GM19467 (cell line): Measurements from ENCODE around the gene COMMD1.
"Not testable (repeated sequence)": the region's sequence is repeated elsewhere in the genome, so short reads cannot be mapped to it uniquely, and the experiment has no call there.

Experiments used
- ATAC-seq: cut with Tn5 transposase; IDR thresholded peaks from one replicate; pipeline ENCODE4 v1.9.1; 2021; ENCODE audit warnings: mild to moderate bottlenecking, moderate library complexity; ENCODE audit not compliant: unreplicated experiment

Gene COMMD1

DNA sequence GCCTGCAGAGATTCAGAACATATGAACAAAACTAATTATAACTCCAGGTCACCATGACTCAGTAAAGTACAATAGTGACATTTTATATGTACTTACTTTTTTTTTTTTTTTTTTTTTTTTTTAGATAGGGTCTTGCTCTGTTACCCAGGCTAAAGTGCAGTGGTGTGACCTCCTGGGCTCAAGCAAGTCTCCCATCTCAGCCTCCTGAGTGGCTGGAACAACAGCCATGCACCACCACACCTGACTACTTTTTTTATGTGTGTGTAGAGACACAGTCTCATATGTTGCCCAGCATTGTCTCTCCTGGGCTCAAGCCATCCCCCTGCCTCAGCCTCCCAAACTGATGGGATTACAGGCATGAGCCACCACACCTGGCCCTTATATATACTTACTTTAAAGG, 159.8 kb downstream of the COMMD1 start:
- no peak for ATAC-seq

DNA sequence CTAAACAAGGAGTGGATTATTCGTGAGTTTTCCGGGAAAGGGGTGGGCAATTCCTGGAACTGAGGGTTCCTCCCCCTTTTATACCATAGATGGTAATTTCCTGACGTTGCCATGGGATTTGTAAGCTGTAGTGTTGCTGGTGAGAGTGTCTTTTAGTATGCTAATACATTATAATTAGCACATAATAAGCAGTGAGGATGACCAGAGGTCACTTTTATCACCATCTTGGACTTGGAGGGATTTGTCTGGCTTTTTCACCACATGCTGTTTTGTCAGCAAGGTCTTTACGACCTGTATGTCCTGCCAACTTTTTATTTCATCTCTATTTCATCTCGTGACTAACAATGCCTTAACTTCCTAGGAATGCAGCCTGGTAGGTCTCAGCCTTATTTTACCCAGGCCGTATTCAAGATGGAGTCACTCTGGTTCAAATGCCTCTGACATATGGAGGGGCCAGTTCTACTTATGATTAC, 165.7 kb downstream of the COMMD1 start:
- ATAC-seq: no peak

- no peak for ATAC-seq
These were observed 166.5 kb downstream of the COMMD1 start for GRCh38 chr2:62071760-62072680.

DNA sequence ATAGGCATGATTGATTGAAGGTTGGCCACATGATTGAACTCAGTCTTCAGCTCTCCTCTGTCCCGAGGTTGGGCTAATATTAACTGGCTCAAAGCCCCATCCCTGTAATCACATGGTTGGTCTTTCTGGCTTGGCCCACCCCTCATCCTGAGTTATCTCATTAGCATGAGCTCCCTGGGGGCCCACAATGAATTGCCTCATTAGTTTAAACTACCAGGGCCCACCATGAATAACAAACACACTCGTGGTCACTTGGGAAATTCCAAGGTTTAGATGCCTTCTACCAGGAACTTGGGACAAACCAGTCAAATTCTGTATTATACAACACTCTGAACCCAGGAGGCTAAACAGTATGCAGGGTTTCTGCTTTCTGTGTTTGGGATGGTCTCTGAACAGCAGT, 168.8 kb downstream of the COMMD1 start:
- ATAC-seq: no peak

DNA sequence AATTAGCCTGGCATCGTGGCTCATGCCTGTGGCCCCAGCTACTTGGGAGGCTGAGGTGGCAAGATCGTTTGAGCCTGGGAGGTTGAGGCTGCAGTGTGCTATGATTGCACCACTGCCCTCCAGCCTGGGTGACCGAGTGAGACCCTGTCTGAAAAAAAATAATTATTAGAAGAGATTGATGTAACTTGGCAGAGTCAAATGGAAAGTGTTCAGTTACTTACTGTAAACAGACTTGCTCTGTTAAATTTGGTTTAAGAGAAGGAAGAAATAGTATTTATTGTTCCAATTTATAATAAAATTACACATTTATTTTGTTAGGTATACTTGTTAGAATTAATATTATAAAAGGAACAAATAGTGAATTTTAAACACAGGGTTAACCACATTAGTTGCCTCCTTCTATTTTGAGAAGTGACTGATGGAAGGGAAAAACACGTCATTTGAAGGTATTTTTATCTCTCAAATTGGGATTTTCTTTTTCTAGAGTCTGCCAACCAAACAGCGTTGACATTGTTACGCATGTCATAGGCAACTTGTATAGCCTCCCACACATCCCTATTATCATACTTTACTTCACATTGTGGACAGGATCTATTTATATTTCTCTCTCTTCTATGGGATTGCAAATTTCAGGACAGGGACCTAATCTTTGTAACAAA, 171.6 kb downstream of the COMMD1 start:
- no peak for ATAC-seq

DNA sequence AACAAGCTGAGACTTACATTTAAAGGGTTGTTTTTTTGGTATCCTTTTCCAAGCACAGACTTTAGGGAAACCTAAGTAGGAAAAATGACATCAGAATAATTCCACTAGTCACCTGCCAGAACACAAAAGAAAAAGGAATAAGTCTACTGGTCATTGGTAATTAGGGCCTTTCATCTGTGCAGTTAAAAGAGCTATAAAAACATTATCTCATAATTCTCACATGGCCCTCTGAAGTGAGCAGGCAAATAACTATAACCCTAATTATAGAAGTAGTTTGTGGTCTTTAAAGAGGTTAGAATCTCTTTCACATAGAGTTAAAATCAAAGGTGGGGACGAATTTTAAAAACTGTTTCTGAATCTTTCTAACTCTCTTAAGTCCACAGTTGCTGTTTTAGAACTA, 179.3 kb downstream of the COMMD1 start:
- no peak for ATAC-seq

DNA sequence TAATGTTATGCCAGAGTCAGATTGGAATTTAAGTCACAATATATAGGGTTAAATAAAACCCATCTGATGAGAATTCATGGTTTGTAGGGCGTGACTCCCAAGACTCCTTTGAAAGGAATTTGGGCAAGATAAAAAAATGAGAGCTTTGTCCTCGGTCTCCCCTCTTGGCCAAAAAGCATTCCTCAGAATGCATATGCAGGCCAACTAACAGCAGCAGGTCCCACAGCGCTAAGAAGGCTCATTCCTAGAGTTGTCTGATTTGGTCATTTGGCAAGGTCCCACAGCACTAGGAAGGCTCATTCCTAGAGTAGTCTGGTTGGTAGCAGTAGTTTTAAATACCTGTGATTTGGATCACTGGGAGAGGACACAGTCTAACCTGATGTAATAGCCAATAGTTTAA, 184.2 kb downstream of the COMMD1 start:
- ATAC-seq: no peak

GRCh38 chr2:62091471-62091870, 186.0 kb downstream of the COMMD1 start:
- no peak for ATAC-seq

- ATAC-seq: no peak
These were observed 193.6 kb downstream of the COMMD1 start for GRCh38 chr2:62099050-62099449.

- peak; percentile 82 for ATAC-seq
These were observed 194.2 kb downstream of the COMMD1 start for GRCh38 chr2:62099523-62100175.

GRCh38 chr2:62101886-62102285, 196.4 kb downstream of the COMMD1 start:
- no peak for ATAC-seq

DNA sequence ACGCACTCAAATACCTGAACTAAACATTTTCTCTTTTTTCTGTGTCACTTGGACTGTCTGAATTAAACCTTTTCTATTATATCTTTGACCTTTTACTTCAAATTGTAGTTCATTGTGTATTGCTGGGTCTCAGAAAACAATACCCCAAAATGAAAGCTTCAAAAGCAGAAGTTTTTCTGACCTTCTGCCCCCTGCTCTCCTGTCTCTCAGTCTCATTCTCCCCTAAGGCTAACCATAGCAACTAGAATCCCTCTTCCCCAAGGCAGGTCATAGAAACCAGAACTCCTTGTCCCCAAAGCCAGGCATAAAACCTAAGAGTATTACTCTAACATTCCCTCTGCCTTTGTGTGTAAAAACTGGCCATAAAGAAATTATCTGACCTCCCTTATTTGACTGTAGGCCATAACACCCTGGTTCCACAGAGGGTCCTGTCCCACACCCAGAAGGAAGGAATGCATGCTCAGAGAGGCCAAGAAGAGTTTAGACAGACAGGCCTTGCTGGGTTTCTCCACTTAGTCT, 197.0 kb downstream of the COMMD1 start:
- no peak for ATAC-seq

GRCh38 chr2:62109554-62109953, 204.1 kb downstream of the COMMD1 start:
- ATAC-seq: no peak

DNA sequence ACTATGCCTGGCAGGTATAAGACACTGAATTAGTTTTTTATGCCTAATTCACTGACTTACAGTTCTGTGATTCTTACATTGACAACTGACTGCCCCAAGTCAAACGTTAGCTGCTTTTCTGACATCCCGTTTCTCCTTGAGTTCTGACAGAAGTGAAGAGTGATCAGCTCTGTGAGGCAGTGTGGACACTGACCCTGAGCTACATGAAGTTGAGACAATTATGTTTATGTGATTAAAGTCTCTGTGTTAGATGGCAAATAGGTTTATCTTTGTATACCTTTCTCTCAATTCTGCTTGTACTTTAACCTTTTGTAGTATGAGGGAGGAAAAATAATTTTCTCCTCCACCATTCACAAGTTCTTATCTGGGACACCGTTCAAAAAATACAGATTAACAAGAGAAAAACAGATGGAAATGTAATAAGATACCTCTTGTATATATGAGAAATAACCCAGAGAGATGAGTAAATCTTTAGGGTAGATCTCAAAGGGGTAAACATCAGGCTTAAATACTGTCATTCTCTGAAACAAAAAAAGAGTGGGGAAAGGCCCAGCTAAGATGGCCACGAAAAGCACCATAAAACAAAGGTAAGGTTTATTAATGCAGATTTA, 205.0 kb downstream of the COMMD1 start:
- ATAC-seq: no peak

DNA sequence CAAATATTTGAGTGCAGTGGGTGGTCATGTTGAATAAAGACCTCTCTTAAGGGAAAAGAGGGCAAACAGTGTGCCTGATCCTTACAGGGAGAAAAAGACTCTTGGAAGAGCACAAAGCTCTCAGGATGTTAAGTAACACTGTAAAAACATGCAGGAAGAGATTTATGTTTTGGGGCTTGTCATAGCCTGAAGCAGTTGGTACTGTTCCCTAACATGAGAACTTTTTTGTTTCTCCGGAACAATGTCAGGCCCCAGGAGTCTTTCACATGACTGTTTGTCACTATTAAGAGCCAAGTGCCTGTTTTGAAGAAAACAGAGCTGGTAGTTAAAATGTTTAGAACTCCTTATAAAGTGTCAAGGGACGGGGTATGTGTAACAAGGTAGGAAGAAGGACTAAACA, 206.7 kb downstream of the COMMD1 start:
- no peak for ATAC-seq

DNA sequence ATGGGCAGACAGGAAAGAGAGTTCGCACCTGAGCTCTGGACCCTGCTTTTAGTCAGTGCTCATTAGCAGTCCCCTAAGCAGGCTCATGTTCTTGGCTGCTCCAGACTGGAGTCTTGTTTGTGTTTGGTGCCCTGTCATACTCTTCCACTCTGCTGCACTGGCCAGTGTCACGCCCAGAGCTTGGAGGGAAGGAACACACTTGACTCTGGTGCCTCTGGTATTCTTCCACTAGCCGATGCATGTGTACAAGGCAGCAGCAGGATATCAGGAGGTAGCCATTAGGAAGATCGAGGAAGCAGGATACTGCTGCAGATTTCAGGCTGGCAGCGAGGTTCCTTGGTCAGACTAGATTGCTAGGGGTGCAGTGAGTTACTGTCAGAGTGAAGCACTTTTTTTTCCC, 209.1 kb downstream of the COMMD1 start:
- ATAC-seq: no peak

DNA sequence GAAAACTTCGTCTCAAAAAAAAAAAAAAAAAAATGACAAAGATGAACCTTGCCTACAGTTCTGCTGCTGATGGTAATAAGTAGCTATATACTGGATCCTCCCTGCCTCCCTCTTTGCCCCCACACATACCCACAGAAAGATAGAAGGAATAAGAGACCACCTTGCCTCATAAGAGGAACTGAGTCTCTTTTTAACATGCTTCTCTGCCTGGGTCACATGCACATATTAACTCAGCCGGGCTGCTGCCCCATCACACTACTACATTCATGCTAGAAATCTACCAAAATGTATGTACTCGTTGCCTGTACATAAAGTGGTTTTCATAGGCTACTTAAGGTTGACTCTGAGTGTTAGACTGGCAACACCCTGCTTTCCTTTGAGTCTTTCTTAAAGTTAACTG, 211.5 kb downstream of the COMMD1 start:
- no peak for ATAC-seq

GRCh38 chr2:62118160-62118559, 212.7 kb downstream of the COMMD1 start:
- ATAC-seq: no peak

- no peak for ATAC-seq
These were observed 214.0 kb downstream of the COMMD1 start for GRCh38 chr2:62119311-62119974.

DNA sequence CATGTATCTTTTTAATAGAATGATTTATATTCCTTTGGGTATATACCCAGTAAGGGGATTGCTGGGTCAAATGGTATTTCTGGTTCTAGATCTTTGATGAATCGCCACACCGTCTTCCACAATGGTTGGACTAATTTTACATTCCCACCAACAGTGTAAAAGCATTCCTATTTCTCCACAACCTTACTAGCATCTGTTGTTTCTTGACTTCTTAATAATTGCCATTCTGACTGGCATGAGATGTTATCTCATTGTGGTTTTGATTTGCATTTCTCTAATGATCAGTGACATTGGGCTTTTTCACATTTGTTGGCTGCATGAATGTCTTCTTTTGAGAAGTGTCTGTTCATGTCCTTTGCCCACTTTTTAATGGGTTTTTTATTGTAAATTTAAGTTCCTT, 220.8 kb downstream of the COMMD1 start:
- not testable (repeated sequence) for ATAC-seq
